Tibial nerve (tissue), 4 donors: ENCODE results near the gene CTNNB1. TPM values are rescaled to one million over a fixed set of nuclear protein-coding genes. Genes with fewer than 3 reads are reported as not detected.

Experiments used
- DNase-seq, 2 donors: peaks; one replicate each; pipeline ENCODE4 v3.0.0-alpha.2; 2019; ENCODE audit warnings: low spot score in 2 of 2
- H3K27ac ChIP-seq, 4 donors: fragments of 200-600 bp; sonication (generic) in 3 of 4; one replicate each; pipeline ENCODE4 v1.5.1; 2017 to 2019; ENCODE audit warnings: mild to moderate bottlenecking in 1 of 4
- H3K27me3 ChIP-seq, 2 donors: fragments of 200-600 bp; sonication (generic) in 1 of 2; one replicate each; pipeline versions ENCODE4 v1.5.1 to v1.6.0; 2017 to 2019
- H3K36me3 ChIP-seq, 3 donors: fragments of 200-600 bp; sonication (generic); one replicate each; pipeline ENCODE4 v1.5.1; 2018 to 2019
- H3K4me1 ChIP-seq, 4 donors: fragments of 200-600 bp; sonication (generic) in 3 of 4; one replicate each; pipeline ENCODE4 v1.5.1; 2017 to 2019
- H3K4me3 ChIP-seq, 4 donors: fragments of 200-600 bp; sonication (generic) in 3 of 4; one replicate each; pipeline ENCODE4 v1.5.1; 2017 to 2019; ENCODE audit warnings: mild to moderate bottlenecking in 1 of 4, moderate library complexity in 1 of 4
- H3K9me3 ChIP-seq, 4 donors: fragments of 200-600 bp; sonication (generic) in 3 of 4; one replicate each; pipeline ENCODE4 v1.5.1; 2017 to 2019
- CTCF ChIP-seq, 5 experiments: fragments of 200-600 bp in 3 of 5; fragments of 450-650 bp in 2 of 5; sonication (generic) in 3 of 5; IDR thresholded peaks; one replicate each; pipeline ENCODE4 v1.5.1; 2016 to 2019; ENCODE audit warnings: antibody characterized with exemption in 5 of 5, mild to moderate bottlenecking in 3 of 5, moderate library complexity in 2 of 5
- EP300 ChIP-seq, 2 donors: sonication (generic); formaldehyde crosslinking; IDR thresholded peaks; one replicate each; pipeline ENCODE4 v1.6.1; 2017; ENCODE audit warnings: antibody characterized with exemption in 2 of 2, mild to moderate bottlenecking in 1 of 2
- POLR2A ChIP-seq, 2 donors: fragments of 450-650 bp; IDR thresholded peaks; one replicate each; pipeline ENCODE4 v1.6.1; 2017; ENCODE audit warnings: antibody characterized with exemption in 2 of 2, mild to moderate bottlenecking in 2 of 2, moderate library complexity in 2 of 2
- WGBS, 2 donors: methylation state at CpG; one replicate each; pipeline ENCODE4 v1.1.5; 2018; 5-methylcytosine and 5-hydroxymethylcytosine counted together
- total RNA-seq, 4 donors: library from RNA; depleted of rRNA; stranded (reverse); fragments of >200 nt; gene quantifications; one replicate each; pipeline ENCODE4 v1.1.0, GENCODE V29; 2016

Gene CTNNB1
- total RNA-seq, 4 donors from 2014 or later, result 411 to 548 (median 505) TPM

- no peak overlapping the region for H3K27ac ChIP-seq
- whole genome bisulfite sequencing, 2 donors, result 89 to 96% methylated on average over 1 of the region's 1 CpG
- no peaks in the 10 kb centered on the region for H3K4me1 ChIP-seq
- TF ChIP-seq POLR2A (IDR thresholded peaks at IDR 0.05) (no peak), CTCF (IDR thresholded peaks at IDR 0.05) (no peak), EP300 (IDR thresholded peaks at IDR 0.05) (no peak)
- no peaks in the 10 kb centered on the region for H3K27me3 ChIP-seq
- H3K36me3 ChIP-seq, result no peaks in the 10 kb centered on the region
- no peak overlapping the region for H3K4me3 ChIP-seq
- no peaks in the 10 kb centered on the region for H3K9me3 ChIP-seq
- no peak for DNase-seq
These were observed 8.6 kb upstream of the CTNNB1 start for GRCh38 chr3:41190509-41191284.

DNA sequence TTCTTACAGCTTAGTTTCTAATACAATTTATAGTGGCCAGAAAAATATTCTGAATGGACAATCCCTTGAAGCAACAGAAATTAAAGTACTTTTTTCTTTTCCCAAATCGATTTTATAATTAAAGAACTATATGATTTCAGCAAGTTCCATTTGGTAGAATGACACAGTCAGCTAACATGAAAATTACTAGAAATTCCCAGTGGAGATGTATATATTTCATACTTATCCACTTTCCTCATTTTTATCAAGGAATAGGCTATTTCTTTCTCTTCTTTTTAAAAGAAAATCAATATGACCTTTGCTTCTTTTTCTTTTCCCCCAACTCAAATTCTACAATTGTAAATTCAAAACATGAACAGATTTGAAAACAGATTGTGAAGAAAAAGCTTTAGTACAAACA, 6.4 kb upstream of the CTNNB1 start:
- no peaks in the 10 kb centered on the region for H3K27me3 ChIP-seq
- no peaks in the 10 kb centered on the region for H3K36me3 ChIP-seq
- no peak for DNase-seq
- no peak overlapping the region for H3K27ac ChIP-seq
- no peak for TF ChIP-seq CTCF (IDR thresholded peaks at IDR 0.05)
- TF ChIP-seq EP300 (IDR thresholded peaks at IDR 0.05), result no peak
- no peak for TF ChIP-seq POLR2A (IDR thresholded peaks at IDR 0.05)
- H3K9me3 ChIP-seq, result no peaks in the 10 kb centered on the region
- no peaks in the 10 kb centered on the region for H3K4me1 ChIP-seq
- no peak overlapping the region for H3K4me3 ChIP-seq
- WGBS, 2 donors, result 85 to 91% methylated on average over 1 of the region's 1 CpG

DNA sequence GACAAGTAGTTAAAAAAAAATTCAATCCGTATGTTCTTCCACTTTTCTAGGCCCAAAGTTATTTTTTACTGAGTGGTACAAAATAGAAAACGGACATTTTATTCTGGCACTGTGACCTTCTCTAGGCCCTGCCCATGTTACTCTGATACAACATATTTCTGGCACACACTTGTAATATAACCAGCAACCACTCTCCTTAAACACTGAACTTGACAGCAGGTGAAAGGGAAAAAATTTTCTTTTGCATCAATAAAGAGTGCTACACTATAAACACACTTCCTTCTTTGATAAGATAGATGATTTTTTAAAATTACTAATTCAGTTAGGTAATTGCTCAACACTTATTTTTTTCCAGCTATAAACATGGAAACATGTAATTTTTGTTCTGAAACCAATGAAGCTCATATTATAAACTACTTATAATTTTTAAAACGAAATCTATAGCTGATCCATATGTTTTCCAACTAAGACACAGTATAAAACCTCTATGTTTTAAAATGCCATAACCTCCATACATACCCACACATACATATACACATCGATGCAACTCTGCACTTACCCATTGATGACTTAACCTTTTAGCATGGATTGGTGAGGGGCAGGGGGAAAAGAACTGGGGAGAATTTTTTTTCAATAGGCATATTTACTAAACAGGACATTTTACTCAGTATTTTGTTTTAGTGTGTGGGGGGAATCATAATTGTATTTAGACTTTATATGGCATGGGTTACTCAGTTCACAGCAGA, 5.3 kb upstream of the CTNNB1 start:
- Histone ChIP-seq H3K27ac (no peak overlapping the region), H3K4me1 (peaks cover 0 to 5% (median 0%) of the 10 kb centered on the region in 4 donors), H3K9me3 (no peaks in the 10 kb centered on the region), H3K27me3 (no peaks in the 10 kb centered on the region), H3K36me3 (no peaks in the 10 kb centered on the region), H3K4me3 (no peak overlapping the region)
- no peak for DNase-seq
- TF ChIP-seq EP300 (IDR thresholded peaks at IDR 0.05) (no peak), POLR2A (IDR thresholded peaks at IDR 0.05) (no peak), CTCF (IDR thresholded peaks at IDR 0.05) (no peak)
- WGBS, 2 donors, result 67 to 69% methylated on average over 4 of the region's 4 CpGs

GRCh38 chr3:41194701-41195100, 4.6 kb upstream of the CTNNB1 start:
- Histone ChIP-seq H3K4me3 (no peak overlapping the region), H3K36me3 (no peaks in the 10 kb centered on the region), H3K27me3 (no peaks in the 10 kb centered on the region), H3K9me3 (no peaks in the 10 kb centered on the region), H3K4me1 (peaks cover 0 to 5% (median 0%) of the 10 kb centered on the region in 4 donors), H3K27ac (no peak overlapping the region)
- 94 to 95% methylated on average over 8 of the region's 8 CpGs for WGBS, 2 donors
- DNase-seq, result no peak
- no peak for TF ChIP-seq EP300 (IDR thresholded peaks at IDR 0.05)
- TF ChIP-seq CTCF (IDR thresholded peaks at IDR 0.05), result no peak
- TF ChIP-seq POLR2A (IDR thresholded peaks at IDR 0.05), result no peak

DNA sequence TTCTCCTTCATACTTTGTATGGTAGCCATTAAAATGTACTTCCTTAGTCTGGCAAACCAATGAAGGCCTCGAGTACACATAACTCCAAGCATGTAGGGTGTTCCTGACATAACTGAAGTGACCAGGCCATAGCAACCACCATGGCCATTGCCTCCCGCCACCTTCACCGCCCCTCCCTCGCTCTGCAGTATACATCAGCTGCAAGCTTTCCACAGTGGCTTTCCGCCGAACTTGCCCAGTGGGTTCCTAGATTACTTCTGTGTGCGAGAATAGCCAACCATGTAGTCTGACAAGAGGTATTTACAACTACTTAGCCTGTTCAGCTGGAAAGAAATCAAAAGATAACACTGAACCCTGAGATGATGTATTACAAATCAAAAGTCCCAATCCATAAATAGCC, 3.4 kb upstream of the CTNNB1 start:
- H3K36me3 ChIP-seq, result no peaks in the 10 kb centered on the region
- peaks cover 0 to 5% (median 0%) of the 10 kb centered on the region in 4 donors for H3K4me1 ChIP-seq
- H3K27ac ChIP-seq, result no peak overlapping the region
- H3K27me3 ChIP-seq, result no peaks in the 10 kb centered on the region
- H3K9me3 ChIP-seq, result no peaks in the 10 kb centered on the region
- DNase-seq, result no peak
- 97 to 98% methylated on average over 7 of the region's 7 CpGs for WGBS, 2 donors
- H3K4me3 ChIP-seq, result no peak overlapping the region
- TF ChIP-seq CTCF (IDR thresholded peaks at IDR 0.05) (no peak), EP300 (IDR thresholded peaks at IDR 0.05) (no peak), POLR2A (IDR thresholded peaks at IDR 0.05) (no peak)
